Measurements from ENCODE around the gene PGM2L1.

The PGM2L1 gene

GRCh38 chr11:74307434-74307833, 90.8 kb downstream of the PGM2L1 start:
- in situ Hi-C loops (cut with HindIII; ENCODE audit: low sequenced_read_pairs): no loop called here

DNA sequence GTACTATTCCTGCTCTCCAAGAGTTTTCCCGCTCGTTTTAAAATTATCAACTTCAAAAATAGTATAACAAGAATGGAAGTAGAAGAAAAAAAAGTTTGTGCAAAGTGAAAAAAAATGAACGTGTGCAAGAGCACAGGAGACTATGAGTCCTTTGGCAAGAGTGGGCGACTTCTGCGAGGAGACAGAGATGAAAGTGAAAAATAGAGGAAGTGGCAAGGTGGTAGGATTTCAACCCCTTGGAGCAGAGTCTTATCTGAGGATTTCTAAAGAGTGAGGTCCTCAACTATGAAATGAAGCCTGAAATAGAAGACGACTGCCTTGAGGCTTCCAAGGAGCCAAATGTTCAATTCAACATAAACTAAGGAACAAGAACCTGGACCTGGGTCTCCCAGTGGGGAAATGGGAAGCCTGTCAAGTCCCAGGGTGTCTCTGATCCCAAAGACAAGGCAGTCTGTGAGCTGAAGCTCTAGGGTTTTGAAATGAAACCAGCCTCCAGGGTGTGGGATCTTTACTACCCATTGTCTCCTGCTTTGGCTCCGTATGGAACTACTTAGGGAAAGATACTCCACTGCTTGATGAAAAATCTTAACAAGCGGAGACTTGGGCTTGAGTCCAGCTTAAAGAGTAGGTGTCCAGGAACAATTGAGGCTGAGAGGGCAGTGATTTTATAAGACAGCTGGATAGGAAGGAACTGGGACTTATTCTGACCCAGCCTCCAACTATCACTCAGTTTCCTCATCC, 91.6 kb downstream of the PGM2L1 start:
- in situ Hi-C loops (cut with HindIII; ENCODE audit: low sequenced_read_pairs): no loop called here

- in situ Hi-C loops (cut with HindIII; ENCODE audit: low sequenced_read_pairs): no loop called here
These were observed 99.2 kb downstream of the PGM2L1 start for GRCh38 chr11:74299015-74299414.

- in situ Hi-C loops (cut with HindIII; ENCODE audit: low sequenced_read_pairs): no loop called here
These were observed 100.7 kb downstream of the PGM2L1 start for GRCh38 chr11:74297484-74297883.

DNA sequence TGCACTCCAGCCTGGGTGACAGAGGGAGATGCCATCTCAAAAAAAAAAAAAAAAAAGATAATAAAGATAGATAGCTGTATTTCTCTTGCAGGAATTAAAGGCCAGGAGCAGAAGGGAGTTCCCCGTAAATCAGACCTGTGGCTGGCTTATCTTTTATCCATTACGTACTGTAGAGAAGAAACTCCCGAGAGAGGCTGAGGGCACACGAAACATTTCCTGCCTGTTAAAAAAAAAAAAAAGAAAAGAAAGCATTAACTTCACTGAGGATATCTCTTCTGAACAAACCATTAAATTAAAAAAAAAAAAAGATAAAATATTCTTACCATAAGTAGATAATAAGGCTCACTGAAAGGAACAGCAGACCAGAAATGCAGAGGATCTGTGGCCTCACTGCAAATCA, 109.3 kb downstream of the PGM2L1 start:
- in situ Hi-C loops (cut with HindIII; ENCODE audit: low sequenced_read_pairs): no loop called here

DNA sequence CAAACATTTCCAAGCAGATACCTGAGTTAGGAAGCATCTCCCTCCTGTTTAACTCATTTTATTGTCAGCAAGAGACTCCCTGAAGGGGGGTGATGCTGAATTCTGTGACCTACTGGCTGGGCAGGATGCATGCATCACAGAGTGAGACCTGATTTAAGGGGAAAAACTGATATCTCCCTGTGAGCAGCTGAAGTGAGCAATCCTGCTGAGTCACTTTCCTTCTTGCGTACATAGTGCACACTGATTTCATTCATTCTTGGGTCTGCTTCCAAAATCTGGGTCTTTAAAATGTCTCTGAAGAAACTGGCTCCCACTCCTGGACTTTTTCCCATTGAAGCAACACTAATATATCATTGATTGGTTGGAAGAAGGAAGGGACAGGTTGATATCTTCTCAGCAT, 110.1 kb downstream of the PGM2L1 start:
- in situ Hi-C loops (cut with HindIII; ENCODE audit: low sequenced_read_pairs): no loop called here

- in situ Hi-C loops (cut with HindIII; ENCODE audit: low sequenced_read_pairs): no loop called here
These were observed 113.8 kb downstream of the PGM2L1 start for GRCh38 chr11:74284466-74284865.

DNA sequence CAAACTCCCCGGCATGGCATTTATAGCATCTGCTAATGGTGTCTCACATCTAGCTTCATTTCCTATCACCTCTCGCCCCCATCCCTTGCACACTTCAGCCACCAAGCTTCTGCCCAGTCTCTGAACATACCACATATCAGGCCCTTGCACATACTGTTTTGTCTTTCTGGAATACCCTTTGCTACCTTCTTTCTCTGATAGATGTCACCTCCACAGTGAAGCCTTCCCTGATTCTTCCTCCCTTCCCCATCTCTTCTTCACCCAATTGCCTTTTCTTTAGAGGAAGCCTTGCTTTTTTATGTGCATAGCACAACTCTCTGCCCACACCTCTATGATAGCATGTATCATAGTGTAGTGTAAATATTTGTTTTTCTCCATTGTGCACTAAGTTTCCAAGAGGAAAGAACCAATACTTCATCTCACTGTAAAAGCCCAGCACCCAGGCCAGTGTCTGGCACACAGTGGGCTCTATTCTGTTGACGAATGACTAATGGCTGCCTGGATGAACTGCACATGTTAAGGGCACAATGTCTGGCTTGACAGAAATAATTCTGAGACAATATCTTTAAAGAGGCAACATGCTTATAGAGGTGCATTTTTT, 114.6 kb downstream of the PGM2L1 start:
- in situ Hi-C loops (cut with HindIII; ENCODE audit: low sequenced_read_pairs): no loop called here

GRCh38 chr11:74282914-74283371, 115.3 kb downstream of the PGM2L1 start:
- in situ Hi-C loops (cut with HindIII; ENCODE audit: low sequenced_read_pairs): no loop called here

DNA sequence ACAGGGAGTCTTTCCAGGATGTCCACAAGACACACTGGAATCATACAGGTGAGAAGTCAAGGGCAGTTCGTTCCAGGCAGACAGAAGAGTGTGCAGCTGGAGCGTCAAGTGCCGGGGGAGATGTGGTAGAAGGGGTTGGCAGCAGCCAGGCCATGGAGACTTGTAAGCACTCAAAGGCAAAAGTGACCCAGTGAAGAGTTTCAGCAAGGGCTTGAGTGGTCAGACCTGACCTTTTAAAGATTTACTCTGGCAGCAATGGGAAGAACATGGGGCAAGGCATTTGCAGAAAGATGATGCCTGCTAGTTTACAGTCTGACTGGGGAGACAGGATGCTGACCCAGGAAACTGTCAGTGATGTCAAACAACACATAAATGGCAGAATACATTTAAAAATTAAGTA, 115.8 kb downstream of the PGM2L1 start:
- in situ Hi-C loops (cut with HindIII; ENCODE audit: low sequenced_read_pairs): no loop called here

GRCh38 chr11:74280494-74280893, 117.7 kb downstream of the PGM2L1 start:
- in situ Hi-C loops (cut with HindIII; ENCODE audit: low sequenced_read_pairs): no loop called here
